RWPE2 (cell line): ENCODE results near the gene PHLDB3.

Source experiments
- ATAC-seq: fragments of 200-7000 bp; cut with Tn5 transposase; 3 replicates; pipeline ENCODE4 v1.9.1; 2021; ENCODE audit warnings: low read depth
- DNase-seq: peaks from one replicate; pipeline ENCODE4 v3.0.0-alpha.2; 2020; ENCODE audit warnings: low spot score
- H3K27ac ChIP-seq: fragments of 450-650 bp; 2 replicates; pipeline ENCODE4 v1.5.1; 2017; ENCODE audit warnings: mild to moderate bottlenecking; ENCODE audit not compliant: poor library complexity, severe bottlenecking
- H3K27me3 ChIP-seq: fragments of 250-450 bp; sonication (Bioruptor Pico); 2 replicates; pipeline ENCODE4 v1.5.1; 2021; ENCODE audit warnings: mild to moderate bottlenecking, moderate library complexity; ENCODE audit not compliant: insufficient read depth, poor library complexity, severe bottlenecking
- H3K36me3 ChIP-seq: fragments of 250-450 bp; sonication (Bioruptor Pico); 2 replicates; pipeline ENCODE4 v1.5.1; 2020; ENCODE audit warnings: low read depth, mild to moderate bottlenecking, moderate library complexity
- H3K4me1 ChIP-seq: fragments of 250-450 bp; sonication (Bioruptor Pico); 2 replicates; pipeline ENCODE4 v1.5.1; 2021; ENCODE audit warnings: mild to moderate bottlenecking, moderate library complexity; ENCODE audit not compliant: insufficient read depth, poor library complexity, severe bottlenecking
- H3K4me3 ChIP-seq: fragments of 250-450 bp; sonication (Bioruptor Pico); 2 replicates; pipeline ENCODE4 v1.5.1; 2021; ENCODE audit warnings: mild to moderate bottlenecking, moderate library complexity; ENCODE audit not compliant: severe bottlenecking
- H3K9me3 ChIP-seq: fragments of 250-450 bp; sonication (Bioruptor Pico); 2 replicates; pipeline ENCODE4 v1.5.1; 2021; ENCODE audit warnings: mild to moderate bottlenecking, moderate library complexity; ENCODE audit not compliant: severe bottlenecking
- TF ChIP-seq, protein P1 (sequence below): fragments of 450-650 bp; IDR thresholded peaks from one replicate; pipeline ENCODE4 v1.5.1; 2017; ENCODE audit warnings: mild to moderate bottlenecking, moderate library complexity; ENCODE audit not compliant: poor library complexity, severe bottlenecking

The PHLDB3 gene

GRCh38 chr19:43504426-43505185 lies at the start of gene PHLDB3:
TSS of gene PHLDB3 (minus strand) at chr19:43504746. CDS start at chr19:43504118, 628 bp downstream.
- DNase-seq, result no peak
- Histone ChIP-seq H3K27ac (peak within 1 kb of the TSS; percentile 32), H3K9me3 (no peaks in the 10 kb centered on the region), H3K4me1 (no peaks in the 10 kb centered on the region), H3K27me3 (no peaks in the 10 kb centered on the region), H3K36me3 (peaks cover 22% of the 10 kb centered on the region), H3K4me3 (peak within 1 kb of the TSS; percentile 65)
- TF ChIP-seq, protein P1, sequence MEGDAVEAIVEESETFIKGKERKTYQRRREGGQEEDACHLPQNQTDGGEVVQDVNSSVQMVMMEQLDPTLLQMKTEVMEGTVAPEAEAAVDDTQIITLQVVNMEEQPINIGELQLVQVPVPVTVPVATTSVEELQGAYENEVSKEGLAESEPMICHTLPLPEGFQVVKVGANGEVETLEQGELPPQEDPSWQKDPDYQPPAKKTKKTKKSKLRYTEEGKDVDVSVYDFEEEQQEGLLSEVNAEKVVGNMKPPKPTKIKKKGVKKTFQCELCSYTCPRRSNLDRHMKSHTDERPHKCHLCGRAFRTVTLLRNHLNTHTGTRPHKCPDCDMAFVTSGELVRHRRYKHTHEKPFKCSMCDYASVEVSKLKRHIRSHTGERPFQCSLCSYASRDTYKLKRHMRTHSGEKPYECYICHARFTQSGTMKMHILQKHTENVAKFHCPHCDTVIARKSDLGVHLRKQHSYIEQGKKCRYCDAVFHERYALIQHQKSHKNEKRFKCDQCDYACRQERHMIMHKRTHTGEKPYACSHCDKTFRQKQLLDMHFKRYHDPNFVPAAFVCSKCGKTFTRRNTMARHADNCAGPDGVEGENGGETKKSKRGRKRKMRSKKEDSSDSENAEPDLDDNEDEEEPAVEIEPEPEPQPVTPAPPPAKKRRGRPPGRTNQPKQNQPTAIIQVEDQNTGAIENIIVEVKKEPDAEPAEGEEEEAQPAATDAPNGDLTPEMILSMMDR, result no peak
- ATAC-seq, result peak; percentile 49

GRCh38 chr19:43553656-43554055 lies 49.1 kb upstream of the PHLDB3 start:
- DNase-seq (no peak), ATAC-seq (no peak)
- no peaks in the 10 kb centered on the region for H3K9me3 ChIP-seq
- H3K4me1 ChIP-seq, result no peaks in the 10 kb centered on the region
- H3K4me3 ChIP-seq, result no peak overlapping the region
- TF ChIP-seq, protein P1, result no peak
- no peaks in the 10 kb centered on the region for H3K27me3 ChIP-seq
- peaks cover 65% of the 10 kb centered on the region for H3K36me3 ChIP-seq
- H3K27ac ChIP-seq, result no peak overlapping the region

GRCh38 chr19:43552616-43553015 lies 48.1 kb upstream of the PHLDB3 start:
- ATAC-seq, result no peak
- Histone ChIP-seq H3K4me1 (no peaks in the 10 kb centered on the region), H3K36me3 (peaks cover 61% of the 10 kb centered on the region), H3K9me3 (no peaks in the 10 kb centered on the region), H3K27ac (no peak overlapping the region), H3K27me3 (no peaks in the 10 kb centered on the region), H3K4me3 (no peak overlapping the region)
- no peak for DNase-seq
- TF ChIP-seq, protein P1, result no peak

GRCh38 chr19:43552198-43552450 lies 47.6 kb upstream of the PHLDB3 start:
- TF ChIP-seq, protein P1, result no peak
- ATAC-seq (no peak), DNase-seq (no peak)
- no peak overlapping the region for H3K27ac ChIP-seq
- no peak overlapping the region for H3K4me3 ChIP-seq
- no peaks in the 10 kb centered on the region for H3K27me3 ChIP-seq
- peaks cover 57% of the 10 kb centered on the region for H3K36me3 ChIP-seq
- no peaks in the 10 kb centered on the region for H3K9me3 ChIP-seq
- H3K4me1 ChIP-seq, result no peaks in the 10 kb centered on the region
